GM23338 (cell line): Measurements from ENCODE around the gene ULK3. TPM values are rescaled to one million over a fixed set of nuclear protein-coding genes. Genes with fewer than 3 reads are reported as not detected.

Source experiments
- ATAC-seq: fragments of 200-7000 bp; cut with Tn5 transposase; 3 replicates; pipeline ENCODE4 v1.9.1; 2020
- DNase-seq: peaks from one replicate; pipeline ENCODE4 v3.0.0-alpha.2; 2015; ENCODE audit warnings: low spot score
- H2AFZ ChIP-seq: fragments of 200-600 bp; sonication (generic); 2 replicates; pipeline ENCODE4 v1.8.0; 2016; ENCODE audit warnings: antibody characterized with exemption, mild to moderate bottlenecking, moderate library complexity
- H3F3A ChIP-seq: fragments of 200-600 bp; sonication (generic); replicated peaks from 2 replicates; pipeline ENCODE4 v1.8.0; 2017; ENCODE audit warnings: antibody characterized with exemption, mixed run types, low read depth
- H3K27ac ChIP-seq: fragments of 200-600 bp; sonication (generic); 2 replicates; pipeline ENCODE4 v1.6.1; 2016; ENCODE audit warnings: low read depth
- H3K27me3 ChIP-seq: fragments of 200-600 bp; sonication (generic); 2 replicates; pipeline ENCODE4 v1.8.0; 2016; ENCODE audit warnings: mild to moderate bottlenecking, mixed run types, moderate library complexity; ENCODE audit not compliant: insufficient read depth
- H3K36me3 ChIP-seq: fragments of 200-600 bp; sonication (generic); 2 replicates; pipeline ENCODE4 v1.8.0; 2016; ENCODE audit warnings: mild to moderate bottlenecking; ENCODE audit not compliant: insufficient read depth
- H3K4me1 ChIP-seq: fragments of 200-600 bp; sonication (generic); 2 replicates; pipeline ENCODE4 v1.8.0; 2016; ENCODE audit warnings: mild to moderate bottlenecking, moderate library complexity; ENCODE audit not compliant: insufficient read depth
- H3K4me2 ChIP-seq: fragments of 200-600 bp; sonication (generic); 2 replicates; pipeline ENCODE4 v1.7.1; 2017; ENCODE audit warnings: mixed run types
- H3K4me3 ChIP-seq: fragments of 200-600 bp; sonication (generic); 2 replicates; pipeline ENCODE4 v1.6.1; 2016; ENCODE audit warnings: mixed run types
- H3K79me2 ChIP-seq: fragments of 200-600 bp; sonication (generic); replicated peaks from 2 replicates; pipeline ENCODE4 v1.8.0; 2017; ENCODE audit warnings: mild to moderate bottlenecking; ENCODE audit not compliant: insufficient read depth
- H3K9me2 ChIP-seq: fragments of 200-600 bp; sonication (generic); 2 replicates; pipeline ENCODE4 v1.8.0; 2017; ENCODE audit not compliant: insufficient read depth
- H4K20me1 ChIP-seq: fragments of 200-600 bp; sonication (generic); replicated peaks from 2 replicates; pipeline ENCODE4 v1.8.0; 2017; ENCODE audit warnings: mild to moderate bottlenecking; ENCODE audit not compliant: insufficient read depth
- H3K27ac Mint-ChIP-seq: 2 replicates; pipeline ENCODE4 v1.8.0; 2020; ENCODE audit warnings: inconsistent platforms, mild to moderate bottlenecking, moderate library complexity, mixed read lengths
- H3K27me3 Mint-ChIP-seq: 3 replicates; pipeline ENCODE4 v1.8.0; 2022; ENCODE audit warnings: low read depth, mild to moderate bottlenecking, moderate library complexity, mixed read lengths, inconsistent platforms; ENCODE audit not compliant: insufficient read depth, poor library complexity
- H3K36me3 Mint-ChIP-seq: 3 replicates; pipeline ENCODE4 v1.8.0; 2021; ENCODE audit warnings: low read depth, mild to moderate bottlenecking, inconsistent platforms, moderate library complexity, mixed read lengths
- H3K4me1 Mint-ChIP-seq: 3 replicates; pipeline ENCODE4 v1.8.0; 2020; ENCODE audit warnings: mild to moderate bottlenecking, inconsistent platforms, mixed read lengths
- H3K4me3 Mint-ChIP-seq: 3 replicates; pipeline ENCODE4 v1.8.0; 2021; ENCODE audit warnings: moderate library complexity, mild to moderate bottlenecking, inconsistent platforms, mixed read lengths
- H3K9me3 Mint-ChIP-seq: 3 replicates; pipeline ENCODE4 v1.8.0; 2020; ENCODE audit warnings: moderate library complexity, mild to moderate bottlenecking, inconsistent platforms, mixed read lengths
- CREB1 ChIP-seq: fragments of 250-450 bp; sonication (Bioruptor Pico); IDR thresholded peaks from 2 replicates; pipeline ENCODE4 v1.5.0; 2020; ENCODE audit warnings: low read depth, mild to moderate bottlenecking, moderate library complexity
- CTCF ChIP-seq, 2 experiments: fragments of 200-600 bp in 1 of 2; sonication (generic) in 1 of 2; conservative IDR thresholded peaks; 2 replicates each; pipeline versions ENCODE4 v1.5.1 to v1.6.1; 2016 to 2017; ENCODE audit warnings: antibody characterized with exemption in 2 of 2, low read depth in 2 of 2, mild to moderate bottlenecking in 2 of 2, moderate library complexity in 1 of 2
- ETS1 ChIP-seq: IDR thresholded peaks from 2 replicates; pipeline ENCODE4 v1.6.1; 2016; ENCODE audit warnings: antibody characterized with exemption
- EZH2 ChIP-seq: fragments of 200-600 bp; sonication (generic); IDR thresholded peaks from one replicate; pipeline ENCODE4 v1.8.0; 2017; ENCODE audit warnings: antibody characterized with exemption, mild to moderate bottlenecking, low read depth; ENCODE audit not compliant: unreplicated experiment
- EZH2phosphoT487 ChIP-seq: fragments of 200-600 bp; sonication (generic); IDR thresholded peaks from one replicate; pipeline ENCODE4 v1.8.1; 2018; ENCODE audit warnings: antibody characterized with exemption; ENCODE audit not compliant: unreplicated experiment
- JUNB ChIP-seq: IDR thresholded peaks from one replicate; pipeline ENCODE4 v1.6.1; 2016; ENCODE audit warnings: antibody characterized with exemption; ENCODE audit not compliant: unreplicated experiment
- REST ChIP-seq: IDR thresholded peaks from one replicate; pipeline ENCODE4 v1.6.1; 2018; ENCODE audit warnings: antibody characterized with exemption; ENCODE audit not compliant: unreplicated experiment
- ZNF114 ChIP-seq: fragments of 250-450 bp; sonication (Bioruptor Pico); IDR thresholded peaks from 2 replicates; pipeline ENCODE4 v1.5.0; 2020; ENCODE audit warnings: mild to moderate bottlenecking, moderate library complexity
- ZNF331 ChIP-seq: fragments of 250-450 bp; sonication (Bioruptor Pico); IDR thresholded peaks from 2 replicates; pipeline ENCODE4 v1.5.0; 2020; ENCODE audit warnings: low read depth, mild to moderate bottlenecking, moderate library complexity
- ZNF462 ChIP-seq: fragments of 250-450 bp; sonication (Bioruptor Pico); IDR thresholded peaks from 2 replicates; pipeline ENCODE4 v1.5.0; 2020; ENCODE audit warnings: mild to moderate bottlenecking, moderate library complexity
- polyA plus RNA-seq: library from polyadenylated mRNA; unstranded; fragments of >200 nt; fragmentation: Nextera tagmentation; extraction: Ambion mirVana; gene quantifications from 2 replicates; pipeline ENCODE4 v1.2.1, GENCODE V29; 2016
- total RNA-seq: library from RNA; depleted of rRNA; stranded (reverse); fragments of >200 nt; shearing (Covaris generic); gene quantifications from 2 replicates; pipeline ENCODE4 v1.2.3, GENCODE V29; 2014

The ULK3 gene
- total and polyA plus RNA-seq, 2 experiments from 2014 or later: 20.3 to 35.4 TPM

- Histone ChIP-seq H3K4me1 (peaks cover 4% of the 10 kb centered on the region; the same call in 1 of the 2 replicates), H4K20me1 (no peaks in the 10 kb centered on the region), H3F3A (peaks cover 10% of the 10 kb centered on the region), H3K4me2 (no peak overlapping the region), H3K79me2 (no peaks in the 10 kb centered on the region), H2AFZ (no peak overlapping the region), H3K36me3 (no peaks in the 10 kb centered on the region), H3K9me2 (no peaks in the 10 kb centered on the region), H3K27me3 (peaks cover 12% of the 10 kb centered on the region), H3K27ac (no peak overlapping the region), H3K4me3 (no peak overlapping the region)
- Mint-ChIP-seq H3K4me3 (no peak overlapping the region), H3K9me3 (no peaks in the 10 kb centered on the region; the same call in 2 of the 3 replicates), H3K27ac (no peak overlapping the region), H3K4me1 (peaks cover 22% of the 10 kb centered on the region), H3K27me3 (peaks cover 26% of the 10 kb centered on the region), H3K36me3 (peaks cover 7% of the 10 kb centered on the region)
- TF ChIP-seq CREB1 (CRISPR knock-in tag) (no peak), ZNF462 (CRISPR knock-in tag) (no peak), CTCF (conservative IDR thresholded peaks at IDR 0.05; ENCODE audit: low read depth in 2 of 2) (no peak), EZH2phosphoT487 (no peak), ZNF114 (no peak), JUNB (no peak), ZNF331 (no peak), EZH2 (no peak), ETS1 (no peak), REST (no peak)
- ATAC-seq (no peak), DNase-seq (no peak)
Observed at GRCh38 chr15:74831813-74832495, 11.0 kb downstream of the ULK3 start.
